Endometrial microvascular endothelial cells (primary cell): ENCODE data around the gene BPIFA1. TPM values are rescaled to one million over a fixed set of nuclear protein-coding genes. Genes with fewer than 3 reads are reported as not detected.

Source experiments
- in situ Hi-C: cut with HindIII; loops from 2 replicates; pipeline ENCODE4 v1.10.0; 2017; ENCODE audit warnings: low sequenced_read_pairs, low pct_unique_long_range_greater_than_20kb; ENCODE audit errors: inconsistent ontology term
- total RNA-seq: library from RNA; depleted of rRNA; stranded (reverse); fragments of >200 nt; gene quantifications from one replicate; pipeline ENCODE4 v1.2.3, GENCODE V29; 2015; ENCODE audit errors: inconsistent ontology term

Gene BPIFA1
- total RNA-seq, 1 donor from 2014 or later: not detected

GRCh38 chr20:33291830-33292355, 56.1 kb downstream of the BPIFA1 start:
- in situ Hi-C loops: no loop called here

Other genes starting within 250 kb of the BPIFA1 start
- not detected for gene SUN5, start 231.6 kb upstream of the BPIFA1 start, total RNA-seq
- gene BPIFB2, start 228.3 kb upstream of the BPIFA1 start, total RNA-seq: not detected
- not detected for gene BPIFB6, start 204.3 kb upstream of the BPIFA1 start, total RNA-seq
- not detected for gene BPIFB3, start 182.1 kb upstream of the BPIFA1 start, total RNA-seq
- gene BPIFB4, start 156.4 kb upstream of the BPIFA1 start, total RNA-seq: not detected
- gene BPIFA2, start 67.8 kb upstream of the BPIFA1 start, total RNA-seq: not detected
- not detected for gene BPIFA3, start 18.6 kb upstream of the BPIFA1 start, total RNA-seq
- not detected for gene BPIFB1, start 47.2 kb downstream of the BPIFA1 start, total RNA-seq
- 29.3 TPM for gene CDK5RAP1, start 165.5 kb downstream of the BPIFA1 start, total RNA-seq
- gene SNTA1, start 207.8 kb downstream of the BPIFA1 start, total RNA-seq: 7.2 TPM